ENCODE results near the gene OPCML. TPM values are rescaled to one million over a fixed set of nuclear protein-coding genes. Genes with fewer than 3 reads are reported as not detected.

Gene OPCML
- total RNA-seq, 1 donor from 2014 or later, result not detected

GRCh38 chr11:133115099-133115498, 417.2 kb downstream of the OPCML start:
- TF ChIP-seq, protein P1, sequence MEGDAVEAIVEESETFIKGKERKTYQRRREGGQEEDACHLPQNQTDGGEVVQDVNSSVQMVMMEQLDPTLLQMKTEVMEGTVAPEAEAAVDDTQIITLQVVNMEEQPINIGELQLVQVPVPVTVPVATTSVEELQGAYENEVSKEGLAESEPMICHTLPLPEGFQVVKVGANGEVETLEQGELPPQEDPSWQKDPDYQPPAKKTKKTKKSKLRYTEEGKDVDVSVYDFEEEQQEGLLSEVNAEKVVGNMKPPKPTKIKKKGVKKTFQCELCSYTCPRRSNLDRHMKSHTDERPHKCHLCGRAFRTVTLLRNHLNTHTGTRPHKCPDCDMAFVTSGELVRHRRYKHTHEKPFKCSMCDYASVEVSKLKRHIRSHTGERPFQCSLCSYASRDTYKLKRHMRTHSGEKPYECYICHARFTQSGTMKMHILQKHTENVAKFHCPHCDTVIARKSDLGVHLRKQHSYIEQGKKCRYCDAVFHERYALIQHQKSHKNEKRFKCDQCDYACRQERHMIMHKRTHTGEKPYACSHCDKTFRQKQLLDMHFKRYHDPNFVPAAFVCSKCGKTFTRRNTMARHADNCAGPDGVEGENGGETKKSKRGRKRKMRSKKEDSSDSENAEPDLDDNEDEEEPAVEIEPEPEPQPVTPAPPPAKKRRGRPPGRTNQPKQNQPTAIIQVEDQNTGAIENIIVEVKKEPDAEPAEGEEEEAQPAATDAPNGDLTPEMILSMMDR (IDR thresholded peaks at IDR 0.05), result no peak
- Histone ChIP-seq H3K27ac (no peak overlapping the region), H3K27me3 (no peaks in the 10 kb centered on the region), H3K9me3 (no peaks in the 10 kb centered on the region), H3K4me1 (no peaks in the 10 kb centered on the region), H3K36me3 (no peaks in the 10 kb centered on the region), H3K4me3 (no peak overlapping the region)
- no peak for DNase-seq (ENCODE audit: low spot score in 2 of 2)
- intact Hi-C loops (cut with DNase I), result no loop called here

- H3K36me3 ChIP-seq, result no peaks in the 10 kb centered on the region
- H3K9me3 ChIP-seq, result no peaks in the 10 kb centered on the region
- no peaks in the 10 kb centered on the region for H3K27me3 ChIP-seq
- no peak overlapping the region for H3K4me3 ChIP-seq
- intact Hi-C loops (cut with DNase I), result no loop called here
- no peaks in the 10 kb centered on the region for H3K4me1 ChIP-seq
- no peak overlapping the region for H3K27ac ChIP-seq
- TF ChIP-seq, protein P1 (IDR thresholded peaks at IDR 0.05), result no peak
- DNase-seq (ENCODE audit: low spot score in 2 of 2), result no peak
Observed at GRCh38 chr11:133107763-133108162, 424.5 kb downstream of the OPCML start.

- Histone ChIP-seq H3K4me1 (no peaks in the 10 kb centered on the region), H3K27me3 (no peaks in the 10 kb centered on the region), H3K27ac (no peak overlapping the region), H3K36me3 (no peaks in the 10 kb centered on the region), H3K4me3 (no peak overlapping the region), H3K9me3 (no peaks in the 10 kb centered on the region)
- TF ChIP-seq, protein P1 (IDR thresholded peaks at IDR 0.05), result no peak
- DNase-seq (ENCODE audit: low spot score in 2 of 2), result no peak
- intact Hi-C loops (cut with DNase I), result no loop called here
Observed at GRCh38 chr11:133107136-133107535, 425.2 kb downstream of the OPCML start.

- H3K27me3 ChIP-seq, result no peaks in the 10 kb centered on the region
- DNase-seq (ENCODE audit: low spot score in 2 of 2), result no peak
- H3K4me3 ChIP-seq, result no peak overlapping the region
- intact Hi-C loops (cut with DNase I), result no loop called here
- H3K27ac ChIP-seq, result no peak overlapping the region
- H3K36me3 ChIP-seq, result no peaks in the 10 kb centered on the region
- H3K4me1 ChIP-seq, result no peaks in the 10 kb centered on the region
- TF ChIP-seq, protein P1 (IDR thresholded peaks at IDR 0.05), result no peak
- H3K9me3 ChIP-seq, result no peaks in the 10 kb centered on the region
Observed at GRCh38 chr11:133106417-133106816, 425.9 kb downstream of the OPCML start.

DNA sequence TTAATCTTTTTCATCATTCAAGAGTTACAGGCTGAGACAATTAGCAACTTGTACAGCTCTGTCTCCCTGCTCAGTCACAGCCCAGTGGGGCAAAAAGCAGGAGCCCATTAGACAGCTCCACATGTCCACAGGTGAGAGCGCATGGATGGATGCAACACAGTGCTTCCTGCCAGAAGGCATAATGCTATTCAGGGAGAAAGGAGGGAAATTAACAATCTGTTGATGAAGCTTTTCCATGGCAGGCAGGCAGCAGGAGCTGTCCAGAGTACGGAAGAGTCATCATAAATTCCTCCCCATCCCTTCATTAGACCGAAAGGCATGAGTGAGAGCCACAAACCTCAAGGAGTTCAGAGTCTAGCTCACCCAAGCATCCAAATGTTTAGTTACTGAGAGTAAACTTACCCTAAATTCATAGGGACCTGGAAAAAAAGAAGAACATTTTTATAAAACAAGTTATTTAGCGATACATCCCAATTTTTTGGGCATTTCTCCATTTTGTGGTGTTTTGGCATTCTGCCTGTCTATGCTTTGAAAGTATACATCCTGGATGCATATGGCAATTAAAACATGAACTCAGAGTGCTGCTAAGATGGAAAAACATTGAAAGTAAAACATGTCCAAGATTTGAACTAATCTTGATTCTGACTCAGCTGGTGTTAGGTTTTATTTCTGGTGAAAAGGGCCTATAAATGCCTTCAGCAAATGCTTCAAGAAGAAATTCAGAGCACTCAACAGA, 428.1 kb downstream of the OPCML start:
- intact Hi-C loops (cut with DNase I), result no loop called here
- DNase-seq (ENCODE audit: low spot score in 2 of 2), result no peak

More for the DNA sequence above, 428.1 kb downstream of the OPCML start:
- H3K27me3 ChIP-seq, result no peaks in the 10 kb centered on the region
- H3K4me1 ChIP-seq, result no peaks in the 10 kb centered on the region
- no peaks in the 10 kb centered on the region for H3K36me3 ChIP-seq
- H3K27ac ChIP-seq, result no peak overlapping the region
- TF ChIP-seq, protein P1 (IDR thresholded peaks at IDR 0.05), result no peak
- H3K9me3 ChIP-seq, result no peaks in the 10 kb centered on the region
- no peak overlapping the region for H3K4me3 ChIP-seq
